ENCODE data around the gene USHBP1.

DNA sequence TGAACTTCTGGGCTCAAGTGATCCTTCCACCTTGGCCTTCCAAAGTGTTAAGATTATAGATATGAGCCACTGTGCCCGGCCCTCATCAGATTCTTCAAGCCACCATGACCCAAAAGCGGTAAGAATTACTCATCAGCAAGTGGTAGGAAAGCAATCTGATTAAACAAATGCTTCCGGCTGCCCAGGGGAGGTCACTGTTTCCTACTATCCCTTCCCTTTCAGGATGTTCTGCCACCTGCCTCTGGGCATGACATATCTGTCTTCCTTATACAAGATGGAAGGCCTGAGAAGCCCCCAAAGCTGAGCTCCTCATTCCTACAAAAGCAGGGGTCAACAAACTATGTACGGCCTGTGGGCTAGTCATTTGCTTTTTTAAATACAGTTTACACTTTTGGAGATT is 31.7 kb upstream of the USHBP1 start:
- TF ChIP-seq POLR2A (IDR thresholded peaks at IDR 0.05): no peak
- TF ChIP-seq, protein P1, sequence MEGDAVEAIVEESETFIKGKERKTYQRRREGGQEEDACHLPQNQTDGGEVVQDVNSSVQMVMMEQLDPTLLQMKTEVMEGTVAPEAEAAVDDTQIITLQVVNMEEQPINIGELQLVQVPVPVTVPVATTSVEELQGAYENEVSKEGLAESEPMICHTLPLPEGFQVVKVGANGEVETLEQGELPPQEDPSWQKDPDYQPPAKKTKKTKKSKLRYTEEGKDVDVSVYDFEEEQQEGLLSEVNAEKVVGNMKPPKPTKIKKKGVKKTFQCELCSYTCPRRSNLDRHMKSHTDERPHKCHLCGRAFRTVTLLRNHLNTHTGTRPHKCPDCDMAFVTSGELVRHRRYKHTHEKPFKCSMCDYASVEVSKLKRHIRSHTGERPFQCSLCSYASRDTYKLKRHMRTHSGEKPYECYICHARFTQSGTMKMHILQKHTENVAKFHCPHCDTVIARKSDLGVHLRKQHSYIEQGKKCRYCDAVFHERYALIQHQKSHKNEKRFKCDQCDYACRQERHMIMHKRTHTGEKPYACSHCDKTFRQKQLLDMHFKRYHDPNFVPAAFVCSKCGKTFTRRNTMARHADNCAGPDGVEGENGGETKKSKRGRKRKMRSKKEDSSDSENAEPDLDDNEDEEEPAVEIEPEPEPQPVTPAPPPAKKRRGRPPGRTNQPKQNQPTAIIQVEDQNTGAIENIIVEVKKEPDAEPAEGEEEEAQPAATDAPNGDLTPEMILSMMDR (IDR thresholded peaks at IDR 0.05): peak in 1 of 4 donors; percentile 10

Measured in right lobe of liver (tissue), 4 donors.